Fibroblast of lung (primary cell): ENCODE results near the gene NHSL2. TPM values are rescaled to one million over a fixed set of nuclear protein-coding genes. Genes with fewer than 3 reads are reported as not detected.

Experiments
- DNase-seq, 2 donors: peaks; one replicate each; pipeline versions ENCODE4 v3.0.0 to v3.0.0-alpha.2; 2010; ENCODE audit warnings: low read depth in 2 of 2
- H2AFZ ChIP-seq: 2 replicates; pipeline ENCODE4 v1.5.1; 2012; ENCODE audit warnings: low read length, control low read depth, inconsistent platforms
- H3K27ac ChIP-seq: 2 replicates; pipeline ENCODE4 v1.5.1; 2011; ENCODE audit warnings: low read length, control low read depth; ENCODE audit not compliant: insufficient read depth
- H3K27me3 ChIP-seq: 2 replicates; pipeline ENCODE4 v1.5.1; 2011; ENCODE audit warnings: mild to moderate bottlenecking, low read length; ENCODE audit not compliant: control insufficient read depth, insufficient read depth
- H3K36me3 ChIP-seq: 2 replicates; pipeline ENCODE4 v1.5.1; 2011; ENCODE audit warnings: low read length; ENCODE audit not compliant: control insufficient read depth, insufficient read depth
- H3K4me1 ChIP-seq: 2 replicates; pipeline ENCODE4 v1.5.1; 2011; ENCODE audit warnings: low read length; ENCODE audit not compliant: control insufficient read depth, insufficient read depth; ENCODE audit errors: extremely low read depth
- H3K4me2 ChIP-seq: 2 replicates; pipeline ENCODE4 v1.5.1; 2011; ENCODE audit warnings: low read length, control low read depth; ENCODE audit not compliant: insufficient read depth; ENCODE audit errors: extremely low read depth
- H3K4me3 ChIP-seq, 4 experiments: fragments of 200-600 bp in 1 of 4; sonication (generic) in 1 of 4; replicated peaks in 1 of 4; 2 replicates each; pipeline ENCODE4 v1.5.1; 2011 to 2016; ENCODE audit warnings: low read length in 4 of 4, low read depth in 3 of 4, mild to moderate bottlenecking in 3 of 4, control low read depth in 2 of 4, inconsistent platforms in 1 of 4, mixed read lengths in 1 of 4; ENCODE audit not compliant: insufficient read depth in 1 of 4; ENCODE audit errors: control extremely low read depth in 1 of 4
- H3K79me2 ChIP-seq: 2 replicates; pipeline ENCODE4 v1.5.1; 2012; ENCODE audit warnings: mild to moderate bottlenecking, low read length, inconsistent platforms; ENCODE audit not compliant: control insufficient read depth, insufficient read depth
- H3K9ac ChIP-seq: 2 replicates; pipeline ENCODE4 v1.5.1; 2011; ENCODE audit warnings: mild to moderate bottlenecking, low read length, control low read depth; ENCODE audit not compliant: insufficient read depth
- H3K9me3 ChIP-seq: 2 replicates; pipeline ENCODE4 v1.5.1; 2012; ENCODE audit warnings: low read depth, low read length; ENCODE audit not compliant: control insufficient read depth, insufficient read depth
- H4K20me1 ChIP-seq: 2 replicates; pipeline ENCODE4 v1.5.1; 2011; ENCODE audit warnings: low read length; ENCODE audit not compliant: control insufficient read depth, insufficient read depth; ENCODE audit errors: extremely low read depth
- CTCF ChIP-seq, 2 donors: IDR thresholded peaks in 1 of 2; conservative IDR thresholded peaks in 1 of 2; 1 replicate in 1 of 2; 2 replicates in 1 of 2; pipeline ENCODE4 v1.5.1; 2011 to 2012; ENCODE audit warnings: low read length in 2 of 2, control low read depth in 1 of 2, inconsistent platforms in 1 of 2, low read depth in 1 of 2, mild to moderate bottlenecking in 1 of 2
- EZH2 ChIP-seq: IDR thresholded peaks from 2 replicates; pipeline ENCODE4 v1.5.1; 2012; ENCODE audit warnings: low read length, control low read depth, mild to moderate bottlenecking; ENCODE audit errors: missing control alignments
- polyA plus RNA-seq, 2 donors: library from polyadenylated mRNA; depleted of rRNA in 1 of 2; stranded (reverse) in 1 of 2; unstranded in 1 of 2; fragments of >200 nt; gene quantifications; 2 replicates each; pipeline ENCODE4 v1.2.1, GENCODE V29; 2011 to 2012; ENCODE audit warnings: missing spikeins in 1 of 2
- total RNA-seq: library from RNA; depleted of rRNA; stranded (reverse); fragments of >200 nt; gene quantifications from 2 replicates; pipeline ENCODE4 v1.2.1, GENCODE V29; 2014

The NHSL2 gene
- total and polyA plus RNA-seq, 2 donors (not counting 1 experiment from before 2014, with no cell fraction given), result 4.3 to 9.7 TPM

- H3K9me3 ChIP-seq, result no peaks in the 10 kb centered on the region
- TF ChIP-seq CTCF (conservative IDR thresholded peaks at IDR 0.05 in 1 of 2, IDR thresholded peaks at IDR 0.05 in 1 of 2; ENCODE audit: low read depth in 1 of 2, low read length in 2 of 2) (no peak), EZH2 (no peak)
- no peaks in the 10 kb centered on the region for H3K4me1 ChIP-seq
- H3K79me2 ChIP-seq, result no peaks in the 10 kb centered on the region
- H4K20me1 ChIP-seq, result no peaks in the 10 kb centered on the region
- no peak overlapping the region for H2AFZ ChIP-seq
- H3K27ac ChIP-seq, result no peak overlapping the region
- no peaks in the 10 kb centered on the region for H3K36me3 ChIP-seq
- H3K27me3 ChIP-seq, result no peaks in the 10 kb centered on the region
- no peak overlapping the region for H3K4me3 ChIP-seq
- H3K9ac ChIP-seq, result no peak overlapping the region
- no peak for DNase-seq
- no peak overlapping the region for H3K4me2 ChIP-seq
These were observed 128.2 kb downstream of the NHSL2 start for GRCh38 chrX:72038868-72039267.

GRCh38 chrX:72040506-72040905 is 129.9 kb downstream of the NHSL2 start:
- H3K4me3 ChIP-seq, result no peak overlapping the region
- DNase-seq, result no peak
- H3K79me2 ChIP-seq, result no peaks in the 10 kb centered on the region
- no peak overlapping the region for H3K27ac ChIP-seq
- H3K4me1 ChIP-seq, result no peaks in the 10 kb centered on the region
- H4K20me1 ChIP-seq, result no peaks in the 10 kb centered on the region
- H3K9me3 ChIP-seq, result no peaks in the 10 kb centered on the region
- no peak for TF ChIP-seq CTCF (conservative IDR thresholded peaks at IDR 0.05 in 1 of 2, IDR thresholded peaks at IDR 0.05 in 1 of 2; ENCODE audit: low read depth in 1 of 2, low read length in 2 of 2)
- no peak for TF ChIP-seq EZH2
- no peak overlapping the region for H2AFZ ChIP-seq
- H3K27me3 ChIP-seq, result no peaks in the 10 kb centered on the region
- H3K9ac ChIP-seq, result no peak overlapping the region
- no peaks in the 10 kb centered on the region for H3K36me3 ChIP-seq
- no peak overlapping the region for H3K4me2 ChIP-seq

- Histone ChIP-seq H2AFZ (no peak overlapping the region), H3K4me3 (no peak overlapping the region), H3K36me3 (no peaks in the 10 kb centered on the region), H4K20me1 (no peaks in the 10 kb centered on the region), H3K27me3 (no peaks in the 10 kb centered on the region), H3K9ac (no peak overlapping the region), H3K79me2 (no peaks in the 10 kb centered on the region), H3K4me1 (no peaks in the 10 kb centered on the region), H3K9me3 (no peaks in the 10 kb centered on the region), H3K27ac (no peak overlapping the region), H3K4me2 (no peak overlapping the region)
- TF ChIP-seq CTCF (conservative IDR thresholded peaks at IDR 0.05 in 1 of 2, IDR thresholded peaks at IDR 0.05 in 1 of 2; ENCODE audit: low read depth in 1 of 2, low read length in 2 of 2), result no peak
- no peak for TF ChIP-seq EZH2
- DNase-seq, result no peak
These were observed 130.5 kb downstream of the NHSL2 start for GRCh38 chrX:72041176-72041575.
